GM18507 (cell line): ENCODE measurements around the gene TEX14.
"Not testable (repeated sequence)": the region's sequence is repeated elsewhere in the genome, so short reads cannot be mapped to it uniquely, and the experiment has no call there.

Experiments used
- DNase-seq: peaks from one replicate; pipeline ENCODE4 v3.0.0; 2011; ENCODE audit warnings: low read depth; ENCODE audit not compliant: insufficient read length; ENCODE audit errors: extremely low spot score
- FAIRE-seq: peaks from 2 replicates; lab custom pipeline; 2011; peaks lifted over from hg19 to GRCh38; lab: Jason Lieb, UNC

Gene TEX14

GRCh38 chr17:58615768-58616659 is 75.8 kb downstream of the TEX14 start:
- FAIRE-seq (peak; percentile 87), DNase-seq (no peak)

- DNase-seq (no peak), FAIRE-seq (no peak)
Measured at GRCh38 chr17:58614859-58615459, 76.9 kb downstream of the TEX14 start.

GRCh38 chr17:58611331-58611730 is 80.5 kb downstream of the TEX14 start:
- FAIRE-seq: no peak
- DNase-seq: no peak

GRCh38 chr17:58606934-58607333 is 84.9 kb downstream of the TEX14 start:
- DNase-seq (no peak), FAIRE-seq (peak; percentile 53)

- FAIRE-seq: no peak
- DNase-seq: no peak
Measured at GRCh38 chr17:58605986-58606385, 85.9 kb downstream of the TEX14 start.

GRCh38 chr17:58605470-58605869 is 86.4 kb downstream of the TEX14 start:
- FAIRE-seq (peak; percentile 42), DNase-seq (no peak)

- FAIRE-seq (no peak), DNase-seq (no peak)
Measured at GRCh38 chr17:58601976-58602375, 89.9 kb downstream of the TEX14 start.

- FAIRE-seq: no peak
- no peak for DNase-seq
Measured at GRCh38 chr17:58597371-58597770, 94.5 kb downstream of the TEX14 start.

- DNase-seq: no peak
- no peak for FAIRE-seq
Measured at GRCh38 chr17:58595194-58595792, 96.6 kb downstream of the TEX14 start.

GRCh38 chr17:58593123-58593522 is 98.7 kb downstream of the TEX14 start:
- FAIRE-seq: no peak
- DNase-seq: no peak

- DNase-seq: no peak
Measured at GRCh38 chr17:58591455-58591854, 100.4 kb downstream of the TEX14 start.

GRCh38 chr17:58590377-58590776 is 101.5 kb downstream of the TEX14 start:
- DNase-seq (no peak), FAIRE-seq (no peak)

More at GRCh38 chr17:58591455-58591854, 100.4 kb downstream of the TEX14 start:
- FAIRE-seq: no peak

GRCh38 chr17:58587713-58588117 is 104.1 kb downstream of the TEX14 start:
- DNase-seq (peak; percentile 56), FAIRE-seq (peak; percentile 95)

- FAIRE-seq (no peak), DNase-seq (no peak)
Measured at GRCh38 chr17:58586009-58586644, 105.7 kb downstream of the TEX14 start.

- FAIRE-seq (no peak), DNase-seq (no peak)
Measured at GRCh38 chr17:58585554-58585953, 106.3 kb downstream of the TEX14 start.

- no peak for FAIRE-seq
- DNase-seq: no peak
Measured at GRCh38 chr17:58583486-58583885, 108.4 kb downstream of the TEX14 start.

GRCh38 chr17:58582718-58583117 is 109.1 kb downstream of the TEX14 start:
- DNase-seq, FAIRE-seq: not testable (repeated sequence)

GRCh38 chr17:58580671-58581070 is 111.2 kb downstream of the TEX14 start:
- FAIRE-seq (no peak), DNase-seq (no peak)

GRCh38 chr17:58577696-58578095 is 114.1 kb downstream of the TEX14 start:
- DNase-seq: no peak
- FAIRE-seq: peak; percentile 75
